Breast epithelium (tissue), 4 donors: ENCODE measurements around the gene USP6NL. TPM values are rescaled to one million over a fixed set of nuclear protein-coding genes. Genes with fewer than 3 reads are reported as not detected.

Experiments
- DNase-seq, 2 donors: peaks; one replicate each; pipeline ENCODE4 v3.0.0-alpha.2; 2019; ENCODE audit warnings: low spot score in 2 of 2
- H3K27ac ChIP-seq, 2 donors: fragments of 200-600 bp; sonication (generic) in 1 of 2; one replicate each; pipeline ENCODE4 v1.5.1; 2016 to 2019; ENCODE audit warnings: mild to moderate bottlenecking in 1 of 2
- H3K27me3 ChIP-seq, 2 donors: fragments of 200-600 bp; sonication (generic) in 1 of 2; one replicate each; pipeline versions ENCODE4 v1.5.1 to v1.6.0; 2017 to 2019; ENCODE audit warnings: control low read depth in 1 of 2, mild to moderate bottlenecking in 1 of 2
- H3K36me3 ChIP-seq: fragments of 200-600 bp; one replicate; pipeline ENCODE4 v1.5.1; 2019
- H3K4me1 ChIP-seq, 2 donors: fragments of 200-600 bp; sonication (generic); one replicate each; pipeline ENCODE4 v1.5.1; 2016 to 2019; ENCODE audit warnings: control low read depth in 1 of 2
- H3K4me3 ChIP-seq, 3 donors: fragments of 200-600 bp; sonication (generic); 1 replicate in 2 of 3; 2 replicates in 1 of 3; pipeline ENCODE4 v1.5.1; 2016 to 2019; ENCODE audit warnings: mild to moderate bottlenecking in 3 of 3, moderate library complexity in 2 of 3
- H3K9me3 ChIP-seq, 2 donors: fragments of 200-600 bp; sonication (generic) in 1 of 2; one replicate each; pipeline ENCODE4 v1.5.1; 2016 to 2019; ENCODE audit warnings: control low read depth in 1 of 2
- CTCF ChIP-seq, 3 donors: fragments of 450-650 bp; IDR thresholded peaks; one replicate each; pipeline ENCODE4 v1.5.1; 2016 to 2017; ENCODE audit warnings: antibody characterized with exemption in 3 of 3, mild to moderate bottlenecking in 3 of 3, moderate library complexity in 3 of 3
- POLR2A ChIP-seq: fragments of 450-650 bp; IDR thresholded peaks from one replicate; pipeline ENCODE4 v1.6.1; 2016; ENCODE audit warnings: antibody characterized with exemption, mild to moderate bottlenecking, moderate library complexity
- POLR2AphosphoS5 ChIP-seq, 3 donors: sonication (generic); formaldehyde crosslinking; IDR thresholded peaks; one replicate each; pipeline ENCODE4 v1.6.1; 2017; ENCODE audit warnings: antibody characterized with exemption in 3 of 3
- intact Hi-C: fragments of 100-400 bp; cut with DNase I; formaldehyde crosslinking; loops from one replicate; pipeline ENCODE4 v1.15.1; 2023; ENCODE audit warnings: low total_unique reads
- total RNA-seq, 3 donors: library from RNA; depleted of rRNA; stranded (reverse); fragments of >200 nt; gene quantifications; one replicate each; pipeline ENCODE4 v1.1.0, GENCODE V29; 2016

Gene USP6NL
- total RNA-seq, 3 donors from 2014 or later = 13.8 to 28.7 (median 19.7) TPM

- intact Hi-C loops = no loop called here
- no peak for DNase-seq
- Histone ChIP-seq H3K4me1 (no peaks in the 10 kb centered on the region), H3K36me3 (no peaks in the 10 kb centered on the region), H3K4me3 (no peak overlapping the region), H3K27ac (no peak overlapping the region), H3K27me3 (no peaks in the 10 kb centered on the region), H3K9me3 (no peaks in the 10 kb centered on the region)
- no peak for TF ChIP-seq POLR2A
- TF ChIP-seq POLR2AphosphoS5 (IDR thresholded peaks at IDR 0.05) = no peak
- no peak for TF ChIP-seq CTCF (IDR thresholded peaks at IDR 0.05)
Measured at GRCh38 chr10:11535346-11535959, 76.0 kb downstream of the USP6NL start.

- Histone ChIP-seq H3K27ac (peak overlapping the region; percentile 66 to 73), H3K9me3 (no peaks in the 10 kb centered on the region), H3K4me1 (no peaks in the 10 kb centered on the region), H3K4me3 (no peak overlapping the region), H3K36me3 (no peaks in the 10 kb centered on the region), H3K27me3 (no peaks in the 10 kb centered on the region)
- TF ChIP-seq CTCF (IDR thresholded peaks at IDR 0.05) (peak in 1 of 3 donors; percentile 56), POLR2A (no peak)
- intact Hi-C loops = no loop called here
- DNase-seq = no peak
Measured at GRCh38 chr10:11533328-11533781, 78.1 kb downstream of the USP6NL start.

GRCh38 chr10:11532306-11532705, 79.1 kb downstream of the USP6NL start:
- Histone ChIP-seq H3K27me3 (no peaks in the 10 kb centered on the region), H3K9me3 (no peaks in the 10 kb centered on the region), H3K4me1 (no peaks in the 10 kb centered on the region), H3K27ac (peak overlapping the region; percentile 53 to 66), H3K4me3 (peak overlapping the region in 2 of 3 donors; percentile 36 to 41), H3K36me3 (no peaks in the 10 kb centered on the region)
- peak in 1 of 2 donors; percentile 50 for DNase-seq
- no peak for TF ChIP-seq CTCF (IDR thresholded peaks at IDR 0.05)
- TF ChIP-seq POLR2AphosphoS5 (IDR thresholded peaks at IDR 0.05) = no peak
- intact Hi-C loops = no loop called here

- intact Hi-C loops = no loop called here
- no peak for DNase-seq
- Histone ChIP-seq H3K27ac (peak overlapping the region; percentile 30 to 66), H3K9me3 (no peaks in the 10 kb centered on the region), H3K36me3 (no peaks in the 10 kb centered on the region), H3K4me1 (no peaks in the 10 kb centered on the region), H3K4me3 (peak overlapping the region in 2 of 3 donors; percentile 5 to 36), H3K27me3 (no peaks in the 10 kb centered on the region)
- TF ChIP-seq POLR2A (no peak), POLR2AphosphoS5 (IDR thresholded peaks at IDR 0.05) (no peak), CTCF (IDR thresholded peaks at IDR 0.05) (no peak)
Measured at GRCh38 chr10:11530806-11531205, 80.6 kb downstream of the USP6NL start.

GRCh38 chr10:11529276-11529903, 82.1 kb downstream of the USP6NL start:
- Histone ChIP-seq H3K27me3 (no peaks in the 10 kb centered on the region), H3K4me3 (peak overlapping the region in 1 of 3 donors; percentile 36), H3K36me3 (no peaks in the 10 kb centered on the region), H3K9me3 (no peaks in the 10 kb centered on the region), H3K27ac (peak overlapping the region; percentile 2 to 44), H3K4me1 (no peaks in the 10 kb centered on the region)
- TF ChIP-seq POLR2AphosphoS5 (IDR thresholded peaks at IDR 0.05) (no peak), CTCF (IDR thresholded peaks at IDR 0.05) (no peak), POLR2A (no peak)
- DNase-seq = no peak
- intact Hi-C loops = no loop called here
